Caco-2 (cell line): ENCODE results near the gene CUTC. TPM values are rescaled to one million over a fixed set of nuclear protein-coding genes. Genes with fewer than 3 reads are reported as not detected.

Source experiments
- BruUV-seq: library from RNA; stranded (reverse); fragments of 400-500 nt; replicated peaks from 2 replicates; lab custom pipeline; 2021; lab: Mats Ljungman, UMichigan
- CTCF ChIA-PET: fragments of 300-600 bp; sonication (Branson Sonifier 250); formaldehyde crosslinking; loops from one replicate; lab custom pipeline; 2022; ENCODE audit warnings: antibody characterized with exemption; lab: Charles Lee
- POLR2A ChIA-PET: fragments of 300-600 bp; sonication (Branson Sonifier 250); formaldehyde crosslinking; loops from one replicate; lab custom pipeline; 2022; ENCODE audit warnings: antibody characterized with exemption; lab: Charles Lee
- DNase-seq, 2 experiments: peaks; one replicate each; pipeline versions ENCODE4 v3.0.0 to v3.0.0-alpha.2; 2020 to 2022
- H3K27me3 ChIP-seq: replicated peaks from 2 replicates; pipeline ENCODE4 v1.6.0; 2011; ENCODE audit warnings: low read length; ENCODE audit not compliant: control insufficient read depth, insufficient read depth
- H3K36me3 ChIP-seq: 2 replicates; pipeline ENCODE4 v1.5.1; 2011; ENCODE audit warnings: low read length; ENCODE audit not compliant: control insufficient read depth, insufficient read depth
- H3K4me1 ChIP-seq: fragments of 250-450 bp; sonication (Bioruptor Pico); 2 replicates; pipeline ENCODE4 v1.5.1; 2020; ENCODE audit warnings: mild to moderate bottlenecking
- H3K4me3 ChIP-seq: 2 replicates; pipeline ENCODE4 v1.5.1; 2011; ENCODE audit warnings: low read depth, mild to moderate bottlenecking, control low read depth, low read length
- H3K9me3 ChIP-seq: fragments of 250-450 bp; sonication (Bioruptor Pico); 2 replicates; pipeline ENCODE4 v1.5.1; 2020; ENCODE audit warnings: mild to moderate bottlenecking, moderate library complexity
- H3K27ac Mint-ChIP-seq: one replicate; pipeline ENCODE4 v1.8.0; 2022; ENCODE audit warnings: mixed read lengths; ENCODE audit not compliant: unreplicated experiment
- H3K27me3 Mint-ChIP-seq: one replicate; pipeline ENCODE4 v1.8.0; 2022; ENCODE audit warnings: mixed read lengths; ENCODE audit not compliant: insufficient read depth, unreplicated experiment
- H3K36me3 Mint-ChIP-seq: one replicate; pipeline ENCODE4 v1.8.0; 2022; ENCODE audit warnings: mild to moderate bottlenecking, mixed read lengths; ENCODE audit not compliant: insufficient read depth, unreplicated experiment
- H3K4me1 Mint-ChIP-seq: one replicate; pipeline ENCODE4 v1.8.0; 2022; ENCODE audit warnings: low read depth, mixed read lengths; ENCODE audit not compliant: unreplicated experiment
- H3K4me3 Mint-ChIP-seq: one replicate; pipeline ENCODE4 v1.8.0; 2022; ENCODE audit warnings: mild to moderate bottlenecking, moderate library complexity, mixed read lengths; ENCODE audit not compliant: unreplicated experiment
- H3K9me3 Mint-ChIP-seq: one replicate; pipeline ENCODE4 v1.8.0; 2022; ENCODE audit warnings: mixed read lengths; ENCODE audit not compliant: unreplicated experiment
- intact Hi-C: fragments of 100-400 bp; cut with micrococcal nuclease; formaldehyde crosslinking; loops from one replicate; pipeline ENCODE4 v1.10.0; 2022; ENCODE audit not compliant: unreplicated experiment
- total RNA-seq: library from RNA; stranded (reverse); gene quantifications from 2 replicates; pipeline ENCODE4 v1.2.3, GENCODE V29; 2022
- TF ChIP-seq, protein P1 (sequence below), 2 experiments: fragments of 200-600 bp in 1 of 2; IDR thresholded peaks; 1 replicate in 1 of 2; 2 replicates in 1 of 2; pipeline versions ENCODE4 v1.5.1 to v1.8.0; 2011 to 2022; ENCODE audit warnings: antibody characterized with exemption in 1 of 2, control low read depth in 1 of 2, inconsistent platforms in 1 of 2, low read depth in 1 of 2, low read length in 1 of 2, mild to moderate bottlenecking in 1 of 2, moderate library complexity in 1 of 2; ENCODE audit not compliant: insufficient read depth in 1 of 2, severe bottlenecking in 1 of 2, unreplicated experiment in 1 of 2

Gene CUTC
- total RNA-seq, 1 experiment from 2014 or later, result 30.1 TPM

DNA sequence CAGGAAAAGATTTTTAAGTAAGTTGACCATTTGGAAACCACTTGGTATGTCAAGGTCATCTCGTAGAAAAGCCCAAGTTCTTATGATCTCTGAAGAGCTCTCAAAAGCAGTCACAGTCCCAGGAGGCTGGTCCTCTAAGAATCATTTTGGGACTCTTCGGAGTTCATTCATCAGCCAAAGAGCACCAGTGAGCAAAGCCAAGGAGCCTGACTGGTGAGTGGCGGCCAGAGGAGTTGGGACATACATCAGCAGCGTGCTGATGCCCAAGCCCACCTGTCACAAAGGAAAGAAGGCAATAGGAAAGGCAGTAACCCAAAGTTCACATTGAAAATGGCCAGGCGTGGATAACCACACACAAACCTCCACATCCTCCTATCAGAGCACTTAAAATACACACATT, 17.6 kb upstream of the CUTC start:
- H3K4me3 Mint-ChIP-seq, result no peak overlapping the region
- ChIA-PET CTCF (interaction anchor here (1.0 kb wide), 1 partner anchor 84 kb away, joined by 8 read pairs; no protein-coding TSS in a partner anchor), POLR2A (no interaction called here)
- no peak overlapping the region for H3K27ac Mint-ChIP-seq
- no peaks in the 10 kb centered on the region for H3K9me3 ChIP-seq
- intact Hi-C loops, result no loop called here
- H3K4me3 ChIP-seq, result no peak overlapping the region
- no peaks in the 10 kb centered on the region for H3K9me3 Mint-ChIP-seq
- no peak for DNase-seq
- H3K4me1 ChIP-seq, result no peaks in the 10 kb centered on the region
- no peaks in the 10 kb centered on the region for H3K4me1 Mint-ChIP-seq
- TF ChIP-seq, protein P1, sequence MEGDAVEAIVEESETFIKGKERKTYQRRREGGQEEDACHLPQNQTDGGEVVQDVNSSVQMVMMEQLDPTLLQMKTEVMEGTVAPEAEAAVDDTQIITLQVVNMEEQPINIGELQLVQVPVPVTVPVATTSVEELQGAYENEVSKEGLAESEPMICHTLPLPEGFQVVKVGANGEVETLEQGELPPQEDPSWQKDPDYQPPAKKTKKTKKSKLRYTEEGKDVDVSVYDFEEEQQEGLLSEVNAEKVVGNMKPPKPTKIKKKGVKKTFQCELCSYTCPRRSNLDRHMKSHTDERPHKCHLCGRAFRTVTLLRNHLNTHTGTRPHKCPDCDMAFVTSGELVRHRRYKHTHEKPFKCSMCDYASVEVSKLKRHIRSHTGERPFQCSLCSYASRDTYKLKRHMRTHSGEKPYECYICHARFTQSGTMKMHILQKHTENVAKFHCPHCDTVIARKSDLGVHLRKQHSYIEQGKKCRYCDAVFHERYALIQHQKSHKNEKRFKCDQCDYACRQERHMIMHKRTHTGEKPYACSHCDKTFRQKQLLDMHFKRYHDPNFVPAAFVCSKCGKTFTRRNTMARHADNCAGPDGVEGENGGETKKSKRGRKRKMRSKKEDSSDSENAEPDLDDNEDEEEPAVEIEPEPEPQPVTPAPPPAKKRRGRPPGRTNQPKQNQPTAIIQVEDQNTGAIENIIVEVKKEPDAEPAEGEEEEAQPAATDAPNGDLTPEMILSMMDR (IDR thresholded peaks at IDR 0.05; ENCODE audit: insufficient read depth in 1 of 2, low read depth in 1 of 2, low read length in 1 of 2, severe bottlenecking in 1 of 2, unreplicated experiment in 1 of 2), result no peak
- no peaks in the 10 kb centered on the region for H3K27me3 ChIP-seq
- H3K36me3 ChIP-seq, result peaks cover 4% of the 10 kb centered on the region
- H3K27me3 Mint-ChIP-seq, result no peaks in the 10 kb centered on the region
- peaks cover 87% of the 10 kb centered on the region for H3K36me3 Mint-ChIP-seq
- no TSS peak for BruUV-seq

- Mint-ChIP-seq H3K27me3 (no peaks in the 10 kb centered on the region), H3K36me3 (peaks cover 83% of the 10 kb centered on the region)
- CTCF ChIA-PET, result no interaction called here
Measured at GRCh38 chr10:99720387-99720786, 11.6 kb upstream of the CUTC start.

DNA sequence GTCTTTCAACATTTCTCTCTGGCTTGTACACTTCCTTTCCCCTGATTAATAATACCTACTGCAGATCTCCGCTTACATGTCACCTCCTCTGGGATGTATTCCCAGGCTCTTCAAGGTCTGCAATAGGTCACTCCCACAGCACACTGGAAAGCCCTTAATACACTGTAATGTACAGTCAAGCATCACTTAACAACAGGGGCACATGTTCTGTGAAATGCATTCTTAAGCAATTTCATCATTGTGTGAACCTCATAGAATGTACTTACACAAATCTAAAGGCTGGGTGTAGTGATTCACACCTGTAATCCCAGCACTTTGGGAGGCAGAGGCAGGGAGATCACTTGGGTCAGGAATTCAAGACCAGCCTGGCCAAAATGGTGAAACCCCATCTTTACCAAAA, 2.0 kb upstream of the CUTC start:
- H3K9me3 ChIP-seq, result no peaks in the 10 kb centered on the region
- DNase-seq, result no peak
- Mint-ChIP-seq H3K4me1 (peaks cover 13% of the 10 kb centered on the region), H3K27ac (no peak overlapping the region), H3K9me3 (no peaks in the 10 kb centered on the region), H3K27me3 (no peaks in the 10 kb centered on the region), H3K4me3 (no peak overlapping the region), H3K36me3 (peaks cover 67% of the 10 kb centered on the region)
- H3K27me3 ChIP-seq, result no peaks in the 10 kb centered on the region
- TF ChIP-seq, protein P1 (IDR thresholded peaks at IDR 0.05; ENCODE audit: insufficient read depth in 1 of 2, low read depth in 1 of 2, low read length in 1 of 2, severe bottlenecking in 1 of 2, unreplicated experiment in 1 of 2), result no peak
- BruUV-seq, result no TSS peak
- CTCF ChIA-PET, result no interaction called here
- H3K4me1 ChIP-seq, result no peaks in the 10 kb centered on the region; the same call in 1 of the 2 replicates
- intact Hi-C loops, result no loop called here
- no peak overlapping the region for H3K4me3 ChIP-seq
- 0 out of 2 replicates have a peak, but pooled peaks cover 1% of the 10 kb centered on the region for H3K36me3 ChIP-seq
- POLR2A ChIA-PET, result no interaction called here

More at GRCh38 chr10:99720387-99720786, 11.6 kb upstream of the CUTC start:
- TF ChIP-seq, protein P1 (IDR thresholded peaks at IDR 0.05; ENCODE audit: insufficient read depth in 1 of 2, low read depth in 1 of 2, low read length in 1 of 2, severe bottlenecking in 1 of 2, unreplicated experiment in 1 of 2), result no peak
- Histone ChIP-seq H3K36me3 (peaks cover 2% of the 10 kb centered on the region; the same call in 1 of the 2 replicates), H3K27me3 (no peaks in the 10 kb centered on the region), H3K4me1 (no peaks in the 10 kb centered on the region), H3K9me3 (no peaks in the 10 kb centered on the region), H3K4me3 (no peak overlapping the region)
- DNase-seq, result no peak
- POLR2A ChIA-PET, result interaction anchor here (0.6 kb wide), 1 partner anchor 38 kb away, joined by 5 read pairs; no protein-coding TSS in a partner anchor
- Mint-ChIP-seq H3K9me3 (no peaks in the 10 kb centered on the region), H3K4me1 (peaks cover 6% of the 10 kb centered on the region), H3K4me3 (no peak overlapping the region), H3K27ac (no peak overlapping the region)
- intact Hi-C loops, result no loop called here
- BruUV-seq, result no TSS peak
